DMS153 treated with DMSO at 0.1 percent for 48 hours (cell line): Measurements from ENCODE around the gene GALC.

Source experiments
- DNase-seq: peaks from one replicate; lab custom pipeline; 2025; ENCODE audit not compliant: unreplicated experiment; lab: John Stamatoyannopoulos, UW

Gene GALC

GRCh38 chr14:88007608-88008007 is 14.6 kb upstream of the GALC start:
- DNase-seq: no peak

GRCh38 chr14:88005978-88006851 is 13.2 kb upstream of the GALC start:
- no peak for DNase-seq

- DNase-seq: no peak
Observed at GRCh38 chr14:88005050-88005481, 12.1 kb upstream of the GALC start, which contains the start of gene GPR65. GPR65 (plus strand) TSS chr14:88005135; CDS start chr14:88010848, 5,713 bp downstream.

- DNase-seq: no peak
Observed at GRCh38 chr14:88004506-88005036, 11.6 kb upstream of the GALC start.

GRCh38 chr14:88003425-88003824 is 10.4 kb upstream of the GALC start:
- no peak for DNase-seq

- no peak for DNase-seq
Observed at GRCh38 chr14:88002421-88003075, 9.6 kb upstream of the GALC start.

- DNase-seq: no peak
Observed at GRCh38 chr14:87999277-87999676, 6.3 kb upstream of the GALC start.

GRCh38 chr14:87998482-87998881 is 5.5 kb upstream of the GALC start:
- no peak for DNase-seq

- no peak for DNase-seq
Observed at GRCh38 chr14:87996291-87996592, 3.3 kb upstream of the GALC start.

- DNase-seq: no peak
Observed at GRCh38 chr14:87995500-87996290, 2.7 kb upstream of the GALC start.

- no peak for DNase-seq
Observed at GRCh38 chr14:87994974-87995373, 2.0 kb upstream of the GALC start.

GRCh38 chr14:87992346-87992717 is 650 bp downstream of the GALC start:
- DNase-seq: no peak

- no peak for DNase-seq
Observed at GRCh38 chr14:87990682-87991081, 2.3 kb downstream of the GALC start.

GRCh38 chr14:87989956-87990299 is 3.1 kb downstream of the GALC start:
- DNase-seq: no peak

- no peak for DNase-seq
Observed at GRCh38 chr14:87989221-87989955, 3.6 kb downstream of the GALC start.

- no peak for DNase-seq
Observed at GRCh38 chr14:87979689-87980088, 13.3 kb downstream of the GALC start.

GRCh38 chr14:87975636-87976035 is 17.3 kb downstream of the GALC start:
- no peak for DNase-seq

- DNase-seq: no peak
Observed at GRCh38 chr14:87971010-87971409, 22.0 kb downstream of the GALC start.

- DNase-seq: no peak
Observed at GRCh38 chr14:87967496-87967895, 25.5 kb downstream of the GALC start.

- no peak for DNase-seq
Observed at GRCh38 chr14:87966816-87967215, 26.2 kb downstream of the GALC start.

GRCh38 chr14:87961246-87961645 is 31.7 kb downstream of the GALC start:
- no peak for DNase-seq
